HG02870 (cell line): ENCODE measurements around the gene SLC9A9.
"Not testable (repeated sequence)": the region's sequence is repeated elsewhere in the genome, so short reads cannot be mapped to it uniquely, and the experiment has no call there.

Experiments
- ATAC-seq: cut with Tn5 transposase; IDR thresholded peaks from one replicate; pipeline ENCODE4 v1.9.1; 2021; ENCODE audit warnings: mild to moderate bottlenecking, moderate library complexity; ENCODE audit not compliant: unreplicated experiment

Gene SLC9A9

GRCh38 chr3:143525408-143525807, 322.9 kb downstream of the SLC9A9 start:
- no peak for ATAC-seq

GRCh38 chr3:143521803-143522202, 326.5 kb downstream of the SLC9A9 start:
- no peak for ATAC-seq

- ATAC-seq = not testable (repeated sequence)
These were observed 331.1 kb downstream of the SLC9A9 start for GRCh38 chr3:143517131-143517530.

GRCh38 chr3:143514874-143515273, 333.4 kb downstream of the SLC9A9 start:
- ATAC-seq = peak; percentile 53

GRCh38 chr3:143514109-143514508, 334.2 kb downstream of the SLC9A9 start:
- ATAC-seq = no peak

- ATAC-seq = no peak
These were observed 336.9 kb downstream of the SLC9A9 start for GRCh38 chr3:143511174-143511879.

GRCh38 chr3:143510601-143511000, 337.7 kb downstream of the SLC9A9 start:
- no peak for ATAC-seq

GRCh38 chr3:143507735-143508580, 340.3 kb downstream of the SLC9A9 start:
- ATAC-seq = no peak

GRCh38 chr3:143506190-143506589, 342.1 kb downstream of the SLC9A9 start:
- no peak for ATAC-seq

- ATAC-seq = no peak
These were observed 344.9 kb downstream of the SLC9A9 start for GRCh38 chr3:143503325-143503885.

- ATAC-seq = no peak
These were observed 346.2 kb downstream of the SLC9A9 start for GRCh38 chr3:143502081-143502480.

- no peak for ATAC-seq
These were observed 350.9 kb downstream of the SLC9A9 start for GRCh38 chr3:143497382-143497781.

- ATAC-seq = no peak
These were observed 352.1 kb downstream of the SLC9A9 start for GRCh38 chr3:143496191-143496590.

- no peak for ATAC-seq
These were observed 352.7 kb downstream of the SLC9A9 start for GRCh38 chr3:143495527-143495926.

GRCh38 chr3:143486611-143487010, 361.7 kb downstream of the SLC9A9 start:
- ATAC-seq = no peak

- no peak for ATAC-seq
These were observed 363.3 kb downstream of the SLC9A9 start for GRCh38 chr3:143484846-143485512.

GRCh38 chr3:143483214-143483613, 365.1 kb downstream of the SLC9A9 start:
- peak; percentile 48 for ATAC-seq

- ATAC-seq = no peak
These were observed 365.9 kb downstream of the SLC9A9 start for GRCh38 chr3:143482106-143483088.

GRCh38 chr3:143480344-143480743, 367.9 kb downstream of the SLC9A9 start:
- no peak for ATAC-seq

GRCh38 chr3:143479727-143480126, 368.5 kb downstream of the SLC9A9 start:
- peak; percentile 32 for ATAC-seq
